HepG2 (cell line): ENCODE measurements around the gene WDR54. TPM values are rescaled to one million over a fixed set of nuclear protein-coding genes. Genes with fewer than 3 reads are reported as not detected.
A peak's percentile ranks its signal among the peaks of the same experiment; 100 is the strongest.

ENCODE experiments used
- HOXA5 ChIP-seq: sonication (generic); formaldehyde crosslinking; IDR thresholded peaks from 2 replicates; pipeline ENCODE4 v1.4.0; 2020; ENCODE audit warnings: missing genetic modification reagents
- IRF1 ChIP-seq: sonication (generic); formaldehyde crosslinking; IDR thresholded peaks from 2 replicates; pipeline ENCODE4 v1.4.0; 2020; ENCODE audit warnings: low read depth, mild to moderate bottlenecking, missing genetic modification reagents
- KAT7 ChIP-seq: IDR thresholded peaks from 2 replicates; pipeline ENCODE4 v1.6.1; 2018; ENCODE audit warnings: borderline replicate concordance, missing compliant biosample characterization
- MXD3 ChIP-seq: IDR thresholded peaks from 2 replicates; pipeline ENCODE4 v1.6.1; 2016; ENCODE audit warnings: mild to moderate bottlenecking, missing biosample characterization, missing genetic modification reagents
- PAF1 ChIP-seq: IDR thresholded peaks from 2 replicates; pipeline ENCODE4 v1.6.1; 2016; ENCODE audit warnings: missing genetic modification reagents, missing compliant biosample characterization
- PHF8 ChIP-seq: sonication (generic); formaldehyde crosslinking; IDR thresholded peaks from 2 replicates; pipeline ENCODE4 v1.5.0; 2020; ENCODE audit warnings: missing genetic modification reagents
- POLR2G ChIP-seq: fragments of 200-400 bp; formaldehyde crosslinking; IDR thresholded peaks from 2 replicates; pipeline ENCODE4 v1.6.1; 2018; ENCODE audit warnings: mild to moderate bottlenecking, low read depth, low read length, moderate library complexity
- RBM22 ChIP-seq: fragments of 200-400 bp; formaldehyde crosslinking; optimal IDR thresholded peaks from 2 replicates; pipeline ENCODE3; 2017; ENCODE audit warnings: mild to moderate bottlenecking, low read length, moderate library complexity
- SATB2 ChIP-seq: sonication (generic); formaldehyde crosslinking; IDR thresholded peaks from 2 replicates; pipeline ENCODE4 v1.5.0; 2020; ENCODE audit warnings: missing genetic modification reagents
- TEAD2 ChIP-seq: sonication (generic); formaldehyde crosslinking; IDR thresholded peaks from 2 replicates; pipeline ENCODE4 v1.9.0; 2021; ENCODE audit warnings: missing genetic modification reagents
- ZBTB34 ChIP-seq: sonication (generic); formaldehyde crosslinking; IDR thresholded peaks from 2 replicates; pipeline ENCODE4 v1.8.0; 2022; ENCODE audit warnings: mild to moderate bottlenecking, missing genetic modification reagents
- ZNF326 ChIP-seq: sonication (generic); formaldehyde crosslinking; IDR thresholded peaks from 2 replicates; pipeline ENCODE4 v1.4.0; 2020; ENCODE audit warnings: missing genetic modification reagents, borderline replicate concordance
- polyA plus RNA-seq, 8 experiments: library from polyadenylated mRNA; depleted of rRNA in 3 of 8; stranded (reverse) in 7 of 8; unstranded in 1 of 8; fragments of >200 nt; fragmentation: Illumina TruSeq in 4 of 8; extraction: Trizol in 4 of 8; gene quantifications; 2 replicates each; pipeline versions ENCODE4 v1.2.1 to v1.2.3, GENCODE V29; 2011 to 2016; ENCODE audit warnings: low read depth in 4 of 8, missing spikeins in 1 of 8, mixed read lengths in 1 of 8; ENCODE audit not compliant: insufficient read depth in 1 of 8
- total RNA-seq, 5 experiments: library from RNA; depleted of rRNA; stranded (reverse); fragments of >200 nt; fragmentation: Illumina TruSeq; extraction: Trizol; gene quantifications; 2 replicates each; pipeline ENCODE4 v1.2.3, GENCODE V29; 2016; ENCODE audit warnings: low read depth in 1 of 5
- TF ChIP-seq, protein P1 (sequence below): sonication (generic); formaldehyde crosslinking; IDR thresholded peaks from 2 replicates; pipeline ENCODE4 v1.8.0; 2022; ENCODE audit warnings: missing genetic modification reagents, low read depth, mild to moderate bottlenecking, borderline replicate concordance

WDR54 gene
- total and polyA plus RNA-seq, 2 of the 13 experiments (the other 11 are each of a cell fraction or from before 2014, with no cell fraction given): 2.0 to 17.3 TPM

GRCh38 chr2:74423231-74424095 is 1.9 kb downstream of the WDR54 start (continued):
- TF ChIP-seq HOXA5 (CRISPR knock-in tag): no peak
- TF ChIP-seq POLR2G: peak; percentile 16
- TF ChIP-seq ZBTB34 (CRISPR knock-in tag): 0 out of 2 replicates have a peak, but pooled peaks have one; percentile 9
- no peak for TF ChIP-seq SATB2 (CRISPR knock-in tag)
- TF ChIP-seq RBM22: peak; percentile 32
- TF ChIP-seq IRF1 (CRISPR knock-in tag): no peak
- TF ChIP-seq ZNF326 (CRISPR knock-in tag): peak; percentile 62; the same call in 1 of the 2 replicates
- no peak for TF ChIP-seq TEAD2 (CRISPR knock-in tag)
- TF ChIP-seq KAT7 (CRISPR knock-in tag): no peak
- 0 out of 2 replicates have a peak, but pooled peaks have one; percentile 9 for TF ChIP-seq PHF8 (CRISPR knock-in tag)
- TF ChIP-seq MXD3: no peak
- peak; percentile 47; the same call in 1 of the 2 replicates for TF ChIP-seq PAF1 (CRISPR knock-in tag)
- TF ChIP-seq, protein P1, sequence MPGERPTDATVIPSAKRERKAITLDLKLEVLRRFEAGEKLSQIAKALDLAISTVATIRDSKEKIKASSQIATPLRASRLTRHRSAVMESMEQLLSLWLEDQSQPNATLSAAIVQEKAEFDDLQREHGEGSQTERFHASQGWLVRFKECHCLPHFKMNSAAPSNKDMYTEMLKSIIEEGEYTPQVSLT (CRISPR knock-in tag): no peak
